ENCODE results near the gene KIF13A. TPM values are rescaled to one million over a fixed set of nuclear protein-coding genes. Genes with fewer than 3 reads are reported as not detected.

KIF13A gene
- total RNA-seq, 4 donors from 2014 or later = 14.9 to 66.9 (median 37.3) TPM

GRCh38 chr6:18031189-18031588 lies 43.8 kb upstream of the KIF13A start:
- no peaks in the 10 kb centered on the region for H3K36me3 ChIP-seq
- intact Hi-C loops (cut with DNase I; ENCODE audit: low total_unique reads) = no loop called here
- H3K4me3 ChIP-seq = no peak overlapping the region
- no peaks in the 10 kb centered on the region for H3K4me1 ChIP-seq
- TF ChIP-seq POLR2A (IDR thresholded peaks at IDR 0.05) = no peak
- TF ChIP-seq, protein P1, sequence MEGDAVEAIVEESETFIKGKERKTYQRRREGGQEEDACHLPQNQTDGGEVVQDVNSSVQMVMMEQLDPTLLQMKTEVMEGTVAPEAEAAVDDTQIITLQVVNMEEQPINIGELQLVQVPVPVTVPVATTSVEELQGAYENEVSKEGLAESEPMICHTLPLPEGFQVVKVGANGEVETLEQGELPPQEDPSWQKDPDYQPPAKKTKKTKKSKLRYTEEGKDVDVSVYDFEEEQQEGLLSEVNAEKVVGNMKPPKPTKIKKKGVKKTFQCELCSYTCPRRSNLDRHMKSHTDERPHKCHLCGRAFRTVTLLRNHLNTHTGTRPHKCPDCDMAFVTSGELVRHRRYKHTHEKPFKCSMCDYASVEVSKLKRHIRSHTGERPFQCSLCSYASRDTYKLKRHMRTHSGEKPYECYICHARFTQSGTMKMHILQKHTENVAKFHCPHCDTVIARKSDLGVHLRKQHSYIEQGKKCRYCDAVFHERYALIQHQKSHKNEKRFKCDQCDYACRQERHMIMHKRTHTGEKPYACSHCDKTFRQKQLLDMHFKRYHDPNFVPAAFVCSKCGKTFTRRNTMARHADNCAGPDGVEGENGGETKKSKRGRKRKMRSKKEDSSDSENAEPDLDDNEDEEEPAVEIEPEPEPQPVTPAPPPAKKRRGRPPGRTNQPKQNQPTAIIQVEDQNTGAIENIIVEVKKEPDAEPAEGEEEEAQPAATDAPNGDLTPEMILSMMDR (IDR thresholded peaks at IDR 0.05) = no peak
- no peak for DNase-seq
- H3K27ac ChIP-seq = no peak overlapping the region
- no peaks in the 10 kb centered on the region for H3K9me3 ChIP-seq
- no peaks in the 10 kb centered on the region for H3K27me3 ChIP-seq

DNA sequence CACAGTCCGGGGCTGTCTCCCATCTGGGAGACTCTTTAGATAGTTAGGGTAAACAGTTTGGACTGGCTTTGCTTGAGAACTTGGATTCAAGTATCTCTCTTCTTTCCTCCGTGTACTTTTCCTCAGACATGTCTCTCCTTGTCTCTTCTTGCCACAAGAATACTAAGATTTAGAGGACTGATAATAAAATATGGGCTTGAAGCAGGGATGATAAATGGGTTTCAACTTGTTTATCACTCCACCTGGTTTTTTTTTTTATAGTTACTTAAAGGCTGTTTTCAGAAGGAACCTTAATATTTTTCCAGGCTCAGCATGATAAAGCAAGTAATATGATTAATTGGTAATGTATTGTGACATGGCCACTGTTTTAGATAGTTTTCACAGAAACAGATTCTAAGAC lies 40.9 kb upstream of the KIF13A start:
- Histone ChIP-seq H3K36me3 (no peaks in the 10 kb centered on the region), H3K4me3 (no peak overlapping the region), H3K27me3 (no peaks in the 10 kb centered on the region), H3K9me3 (no peaks in the 10 kb centered on the region), H3K4me1 (no peaks in the 10 kb centered on the region), H3K27ac (no peak overlapping the region)
- DNase-seq = no peak
- intact Hi-C loops (cut with DNase I; ENCODE audit: low total_unique reads) = no loop called here
- no peak for TF ChIP-seq POLR2A (IDR thresholded peaks at IDR 0.05)

- H3K4me1 ChIP-seq = no peaks in the 10 kb centered on the region
- no peaks in the 10 kb centered on the region for H3K36me3 ChIP-seq
- H3K4me3 ChIP-seq = no peak overlapping the region
- H3K27ac ChIP-seq = no peak overlapping the region
- DNase-seq = no peak
- intact Hi-C loops (cut with DNase I; ENCODE audit: low total_unique reads) = no loop called here
- TF ChIP-seq, protein P1 (IDR thresholded peaks at IDR 0.05) = no peak
- TF ChIP-seq POLR2A (IDR thresholded peaks at IDR 0.05) = no peak
- H3K9me3 ChIP-seq = no peaks in the 10 kb centered on the region
- no peaks in the 10 kb centered on the region for H3K27me3 ChIP-seq
These were observed 38.2 kb upstream of the KIF13A start for GRCh38 chr6:18025596-18025995.

DNA sequence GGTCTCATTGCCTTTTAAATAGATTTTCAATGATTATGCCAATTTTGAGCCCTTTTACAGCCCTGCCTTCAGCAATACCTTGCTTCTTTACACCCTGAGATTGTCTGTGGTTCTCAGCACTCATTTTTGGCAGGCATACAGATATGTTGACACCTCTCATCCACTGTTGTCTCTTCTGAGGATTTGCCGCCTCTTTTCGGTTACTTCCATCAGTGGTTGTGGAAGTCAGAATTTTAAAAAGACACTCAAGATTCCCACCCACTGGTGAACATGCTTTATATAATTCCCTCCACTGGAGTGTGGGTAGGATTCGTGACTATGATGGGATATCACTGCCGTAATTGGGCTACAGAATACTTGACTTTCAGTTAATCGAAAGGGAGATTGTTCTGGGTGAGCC lies 37.4 kb upstream of the KIF13A start:
- DNase-seq = no peak
- Histone ChIP-seq H3K27me3 (no peaks in the 10 kb centered on the region), H3K4me1 (no peaks in the 10 kb centered on the region), H3K27ac (no peak overlapping the region), H3K4me3 (no peak overlapping the region), H3K9me3 (no peaks in the 10 kb centered on the region), H3K36me3 (no peaks in the 10 kb centered on the region)
- TF ChIP-seq, protein P1 (IDR thresholded peaks at IDR 0.05) = no peak
- no peak for TF ChIP-seq POLR2A (IDR thresholded peaks at IDR 0.05)
- intact Hi-C loops (cut with DNase I; ENCODE audit: low total_unique reads) = no loop called here

DNA sequence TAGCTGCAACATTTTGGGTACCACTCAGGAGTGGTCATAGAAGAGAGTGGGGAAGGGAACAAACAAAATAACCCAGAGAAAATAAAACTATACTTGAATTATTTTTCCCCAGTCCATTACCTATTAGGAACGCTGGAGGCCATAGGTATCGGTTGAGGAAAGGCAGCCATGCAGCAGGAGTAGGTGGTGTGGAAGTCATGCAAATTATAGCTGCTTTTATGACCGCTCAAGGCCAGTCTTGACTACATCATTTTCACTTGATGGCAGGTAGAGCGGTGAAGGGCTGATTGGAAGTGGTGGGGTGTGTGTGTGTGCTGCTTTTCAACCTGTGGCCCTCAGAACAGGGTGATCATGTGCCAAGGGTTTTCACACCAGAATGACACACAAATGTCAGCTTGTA lies 36.5 kb upstream of the KIF13A start:
- intact Hi-C loops (cut with DNase I; ENCODE audit: low total_unique reads) = no loop called here
- no peak for DNase-seq
- Histone ChIP-seq H3K27ac (no peak overlapping the region), H3K36me3 (no peaks in the 10 kb centered on the region), H3K4me1 (no peaks in the 10 kb centered on the region), H3K4me3 (no peak overlapping the region), H3K27me3 (no peaks in the 10 kb centered on the region), H3K9me3 (no peaks in the 10 kb centered on the region)
- TF ChIP-seq POLR2A (IDR thresholded peaks at IDR 0.05) = no peak
- TF ChIP-seq, protein P1 (IDR thresholded peaks at IDR 0.05) = no peak
